ENCODE results near the gene CASK.

Gene CASK

DNA sequence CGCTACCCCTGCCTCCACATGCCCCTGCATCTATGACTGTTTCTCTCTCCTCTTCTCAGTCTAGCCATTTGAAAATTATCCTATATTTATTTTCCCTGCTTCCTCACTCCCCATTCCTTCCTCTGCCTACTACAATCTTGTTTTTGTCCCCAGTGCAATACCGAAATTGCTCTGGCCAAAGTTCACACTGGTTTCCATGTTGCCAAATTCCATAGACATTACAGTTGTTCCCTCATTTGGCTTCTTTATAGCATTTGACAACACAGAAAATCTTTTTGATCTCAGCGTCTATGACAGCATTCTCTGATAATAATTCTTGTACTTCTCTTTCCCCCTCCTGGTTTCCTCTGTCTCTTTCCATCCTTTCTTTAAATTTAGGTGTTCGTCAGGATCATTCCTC, 100.0 kb downstream of the CASK start:
- H3K9me3 Mint-ChIP-seq = peaks cover 10% of the 10 kb centered on the region
- no peaks in the 10 kb centered on the region for H3K27me3 Mint-ChIP-seq
- H3K27ac Mint-ChIP-seq = peak overlapping the region; percentile 30
- no peak overlapping the region for H3K4me3 Mint-ChIP-seq
- H3K36me3 Mint-ChIP-seq = peaks cover 29% of the 10 kb centered on the region
- no peak for ATAC-seq
- H3K4me1 Mint-ChIP-seq = no peaks in the 10 kb centered on the region

DNA sequence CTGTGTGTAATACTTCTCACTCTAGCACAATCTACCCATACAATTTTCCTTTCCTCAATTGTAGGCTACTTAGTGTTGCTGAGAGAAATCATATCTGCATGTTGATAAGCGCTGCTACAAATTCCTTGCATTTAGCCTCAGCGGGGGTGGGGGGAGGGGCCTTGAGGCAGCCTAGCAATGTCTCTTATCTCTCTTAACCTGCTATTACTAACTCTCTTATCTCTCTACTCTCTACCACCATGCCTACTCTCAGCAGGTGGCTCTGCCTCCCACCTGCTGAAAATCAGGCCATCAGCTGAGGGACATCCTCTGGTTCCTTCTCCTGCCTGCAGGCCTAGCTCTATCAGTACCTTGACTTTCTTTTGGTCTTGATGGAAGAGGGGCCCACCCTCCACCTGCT, 100.5 kb downstream of the CASK start:
- Mint-ChIP-seq H3K4me1 (no peaks in the 10 kb centered on the region), H3K36me3 (peaks cover 29% of the 10 kb centered on the region), H3K4me3 (no peak overlapping the region), H3K27me3 (no peaks in the 10 kb centered on the region), H3K27ac (peak overlapping the region; percentile 30), H3K9me3 (peaks cover 10% of the 10 kb centered on the region)
- ATAC-seq = no peak

DNA sequence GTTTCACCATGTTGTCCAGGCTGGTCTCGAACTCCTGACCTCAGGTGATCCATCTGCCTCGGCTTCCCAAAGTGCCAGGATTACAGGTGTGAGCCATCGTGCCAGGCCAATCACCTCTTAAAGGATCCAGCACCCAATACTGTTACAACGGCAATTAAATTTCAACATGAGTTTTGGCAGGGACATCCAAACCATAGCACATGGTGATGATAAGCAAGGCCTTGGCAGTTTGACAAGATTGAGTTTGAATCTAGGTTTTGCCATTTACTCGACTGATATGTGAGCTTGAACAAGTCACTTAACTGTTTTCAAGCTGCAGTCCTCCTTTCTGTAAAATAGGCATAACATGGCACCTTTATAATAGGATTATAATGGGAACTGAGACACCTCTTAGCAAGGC, 115.3 kb downstream of the CASK start:
- Mint-ChIP-seq H3K36me3 (peaks cover 13% of the 10 kb centered on the region), H3K27ac (no peak overlapping the region), H3K9me3 (peaks cover 2% of the 10 kb centered on the region), H3K27me3 (no peaks in the 10 kb centered on the region), H3K4me3 (no peak overlapping the region), H3K4me1 (peaks cover 13% of the 10 kb centered on the region)
- ATAC-seq = no peak

DNA sequence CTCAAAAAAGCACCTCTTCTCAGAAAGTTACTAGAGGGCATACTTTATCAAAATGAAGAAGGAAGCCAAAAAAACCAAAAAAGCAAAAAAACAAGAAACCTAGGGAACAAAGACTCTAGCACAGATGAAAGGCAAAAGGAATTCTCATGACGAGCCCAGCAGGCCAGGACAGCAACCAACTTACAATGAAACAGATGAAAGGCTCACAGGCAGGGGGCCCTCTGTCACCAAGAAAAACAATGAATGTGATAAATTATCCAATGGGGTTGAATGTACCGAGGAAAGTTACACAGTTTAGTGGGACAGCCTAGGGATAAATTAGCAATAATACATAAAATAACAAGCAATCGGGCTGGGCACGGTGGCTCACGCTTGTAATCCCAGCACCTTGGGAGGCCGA, 120.4 kb downstream of the CASK start:
- Mint-ChIP-seq H3K9me3 (peaks cover 2% of the 10 kb centered on the region), H3K4me1 (peaks cover 9% of the 10 kb centered on the region), H3K27ac (no peak overlapping the region), H3K27me3 (no peaks in the 10 kb centered on the region), H3K36me3 (peaks cover 25% of the 10 kb centered on the region), H3K4me3 (no peak overlapping the region)
- no peak for ATAC-seq

DNA sequence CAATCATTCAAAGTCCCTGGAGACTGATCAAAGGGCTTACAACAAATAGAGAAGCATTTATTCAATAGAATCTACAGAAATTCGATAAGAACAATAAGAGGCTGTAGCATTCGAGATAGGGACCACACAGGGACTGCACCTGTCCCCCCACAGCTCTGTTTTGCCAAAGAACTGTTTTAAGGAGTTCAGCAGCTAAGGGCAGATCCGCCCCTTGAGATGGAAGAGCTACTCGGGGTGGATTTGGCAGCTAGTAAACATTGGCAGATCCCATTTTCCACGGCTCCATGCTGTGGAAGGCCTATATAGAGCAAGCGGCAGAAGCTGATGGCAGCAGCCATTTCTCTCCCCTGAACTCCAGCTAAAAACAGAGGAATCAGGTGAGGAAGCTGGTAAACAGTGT, 123.7 kb downstream of the CASK start:
- Mint-ChIP-seq H3K4me1 (peaks cover 15% of the 10 kb centered on the region), H3K27me3 (no peaks in the 10 kb centered on the region), H3K9me3 (peaks cover 2% of the 10 kb centered on the region), H3K36me3 (peaks cover 25% of the 10 kb centered on the region), H3K4me3 (no peak overlapping the region), H3K27ac (peak overlapping the region; percentile 61)
- ATAC-seq = no peak

DNA sequence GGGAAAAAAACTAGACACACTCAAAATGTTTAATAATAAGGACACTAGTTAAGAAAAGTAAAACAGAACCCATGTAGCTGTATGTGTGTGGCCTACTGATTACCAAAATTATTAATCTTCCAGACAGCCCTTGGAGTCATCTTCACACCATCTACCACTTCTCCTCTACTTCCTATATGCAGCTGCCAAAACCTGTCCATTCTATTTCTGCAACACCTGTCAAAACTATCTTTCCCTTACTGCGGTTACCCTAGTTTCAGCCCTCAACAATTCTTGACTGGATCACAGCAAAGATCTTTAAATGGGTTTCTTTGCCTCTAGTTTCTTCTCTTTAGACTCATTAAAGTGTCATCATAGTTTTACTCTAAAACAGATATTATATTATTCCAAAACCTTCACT, 126.8 kb downstream of the CASK start:
- Mint-ChIP-seq H3K9me3 (peaks cover 2% of the 10 kb centered on the region), H3K27me3 (no peaks in the 10 kb centered on the region), H3K4me3 (no peak overlapping the region), H3K36me3 (peaks cover 11% of the 10 kb centered on the region), H3K4me1 (peaks cover 15% of the 10 kb centered on the region), H3K27ac (peak overlapping the region; percentile 72)
- ATAC-seq = no peak

DNA sequence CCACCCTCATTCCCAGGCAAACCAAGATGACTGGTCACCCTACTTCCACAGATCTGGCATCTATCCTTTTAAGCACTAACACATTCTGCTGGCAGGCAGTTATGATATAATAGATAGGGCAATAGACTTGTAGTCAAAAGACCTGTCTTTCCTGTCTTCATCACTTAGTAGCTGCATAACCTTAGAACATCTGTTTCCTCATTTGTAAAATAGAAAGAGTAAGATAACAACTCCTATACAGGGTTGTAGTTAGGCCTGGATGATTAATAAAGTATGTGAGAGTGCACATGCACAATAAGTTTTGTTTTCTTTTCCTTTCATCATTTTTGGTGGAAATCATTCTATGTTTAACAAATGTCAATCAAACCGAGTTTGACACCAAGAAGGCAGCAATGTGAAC, 127.3 kb downstream of the CASK start:
- no peaks in the 10 kb centered on the region for H3K9me3 Mint-ChIP-seq
- ATAC-seq = no peak
- no peaks in the 10 kb centered on the region for H3K27me3 Mint-ChIP-seq
- no peak overlapping the region for H3K4me3 Mint-ChIP-seq
- H3K36me3 Mint-ChIP-seq = peaks cover 5% of the 10 kb centered on the region
- no peak overlapping the region for H3K27ac Mint-ChIP-seq
- peaks cover 15% of the 10 kb centered on the region for H3K4me1 Mint-ChIP-seq

DNA sequence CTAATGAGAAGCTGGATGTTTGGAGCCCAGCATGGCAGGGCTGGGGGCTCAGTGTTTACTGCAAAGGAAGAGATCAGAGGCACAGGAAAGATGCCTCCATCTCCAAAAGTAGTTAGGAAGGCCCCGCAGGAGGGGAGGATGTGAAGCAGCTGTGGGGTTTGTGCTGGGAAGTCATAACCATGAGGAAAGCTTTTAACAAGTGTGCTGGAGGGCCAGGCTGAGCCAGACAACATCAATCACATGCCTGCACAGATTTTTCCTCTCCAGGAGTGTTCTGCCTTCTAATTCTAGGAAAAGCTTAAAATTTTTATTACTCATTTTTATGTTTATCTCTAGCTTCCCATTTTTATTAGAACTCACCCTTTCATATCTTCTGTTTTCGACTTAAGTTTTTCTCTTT, 134.0 kb downstream of the CASK start:
- Mint-ChIP-seq H3K9me3 (no peaks in the 10 kb centered on the region), H3K4me1 (no peaks in the 10 kb centered on the region), H3K4me3 (no peak overlapping the region), H3K36me3 (peaks cover 12% of the 10 kb centered on the region), H3K27ac (no peak overlapping the region), H3K27me3 (no peaks in the 10 kb centered on the region)
- ATAC-seq = no peak

DNA sequence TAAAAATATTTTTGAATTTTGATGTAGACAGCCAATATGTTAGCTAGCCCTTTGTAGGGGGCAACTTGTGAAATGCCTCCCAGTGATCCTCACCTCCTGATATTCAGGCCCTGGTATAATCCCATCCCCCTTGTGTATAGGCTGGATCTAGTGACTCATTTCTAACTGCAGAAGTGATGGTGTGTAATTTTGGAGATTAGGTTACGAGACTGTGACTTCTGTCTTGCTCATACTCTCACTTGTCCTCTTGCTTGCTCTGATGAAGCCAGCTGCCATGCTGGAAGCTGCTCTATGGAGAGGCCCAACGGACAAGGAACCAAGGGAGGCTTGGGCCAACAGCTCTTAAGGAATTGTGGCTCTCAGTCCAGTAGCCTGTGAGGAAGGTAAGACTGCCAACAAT, 137.7 kb downstream of the CASK start:
- no peak for ATAC-seq
- Mint-ChIP-seq H3K4me1 (peaks cover 4% of the 10 kb centered on the region), H3K4me3 (no peak overlapping the region), H3K27ac (no peak overlapping the region), H3K36me3 (peaks cover 16% of the 10 kb centered on the region), H3K9me3 (no peaks in the 10 kb centered on the region), H3K27me3 (no peaks in the 10 kb centered on the region)

DNA sequence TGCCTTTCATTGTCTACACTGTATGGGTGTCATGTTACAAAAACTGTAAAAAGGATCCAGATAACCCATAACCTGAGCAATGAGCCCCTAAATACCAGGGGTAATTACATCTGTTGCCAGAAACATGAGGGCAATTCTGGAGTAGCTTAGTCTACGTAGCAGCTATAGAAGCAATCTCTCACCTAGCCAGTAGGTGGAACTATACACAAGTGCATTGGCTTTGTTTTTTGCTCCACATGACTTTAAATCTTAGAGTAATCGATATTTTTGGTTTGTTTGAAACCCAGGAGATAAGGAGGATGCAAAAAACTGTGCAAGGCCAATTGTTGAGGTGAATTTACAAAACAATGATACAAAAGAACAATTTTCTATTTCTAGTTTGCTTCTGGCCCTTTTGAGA, 141.9 kb downstream of the CASK start:
- Mint-ChIP-seq H3K4me1 (peaks cover 4% of the 10 kb centered on the region), H3K27me3 (no peaks in the 10 kb centered on the region), H3K9me3 (no peaks in the 10 kb centered on the region), H3K36me3 (peaks cover 11% of the 10 kb centered on the region), H3K4me3 (no peak overlapping the region), H3K27ac (no peak overlapping the region)
- ATAC-seq = no peak

DNA sequence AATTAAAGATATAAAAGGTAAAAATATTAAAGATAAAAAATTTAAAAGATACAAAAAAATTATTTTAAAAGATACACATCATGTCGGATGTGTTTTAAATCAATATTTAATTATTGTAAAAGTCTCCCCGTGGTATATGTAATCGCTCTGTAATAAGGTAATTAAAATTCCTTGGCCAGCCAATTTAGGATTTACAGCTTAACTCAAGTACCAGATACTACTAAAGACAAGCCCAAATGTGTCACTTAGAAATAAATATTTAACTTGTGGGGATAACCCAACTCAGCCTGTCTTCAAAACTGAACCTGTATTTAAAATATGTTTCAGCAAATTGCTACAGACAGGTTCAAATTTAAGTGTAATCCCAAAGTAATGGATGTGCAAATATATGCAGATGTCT, 143.4 kb downstream of the CASK start:
- Mint-ChIP-seq H3K4me3 (no peak overlapping the region), H3K36me3 (peaks cover 5% of the 10 kb centered on the region), H3K27ac (no peak overlapping the region), H3K4me1 (peaks cover 4% of the 10 kb centered on the region), H3K27me3 (no peaks in the 10 kb centered on the region), H3K9me3 (no peaks in the 10 kb centered on the region)
- ATAC-seq = no peak

DNA sequence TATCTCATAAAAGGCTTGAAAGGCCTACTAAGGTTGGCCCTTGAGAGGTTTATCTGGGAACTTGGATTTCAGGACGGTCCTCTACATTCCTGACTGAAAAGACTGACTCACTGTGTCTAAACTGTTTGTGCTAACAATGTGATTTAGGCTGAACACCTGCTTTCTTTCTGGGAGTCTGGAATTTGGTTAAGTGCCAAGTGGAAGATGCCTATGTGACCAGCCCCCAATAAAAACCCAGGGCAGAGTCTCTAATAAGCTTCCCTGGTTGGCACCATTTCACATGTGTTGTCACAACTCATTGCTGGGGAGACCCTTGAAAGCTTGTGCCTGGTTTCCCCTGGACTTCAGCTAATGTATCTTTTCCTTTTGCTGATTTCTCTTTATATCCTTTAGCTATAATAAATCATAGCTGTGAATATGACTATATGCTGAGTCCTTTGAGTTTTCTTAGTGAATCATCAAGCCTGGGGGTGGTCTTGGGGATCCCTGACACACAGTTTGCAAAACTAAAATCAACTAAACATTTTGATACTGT, 144.3 kb downstream of the CASK start:
- Mint-ChIP-seq H3K27me3 (no peaks in the 10 kb centered on the region), H3K27ac (no peak overlapping the region), H3K4me3 (no peak overlapping the region), H3K4me1 (peaks cover 4% of the 10 kb centered on the region), H3K9me3 (no peaks in the 10 kb centered on the region), H3K36me3 (peaks cover 4% of the 10 kb centered on the region)
- no peak for ATAC-seq

DNA sequence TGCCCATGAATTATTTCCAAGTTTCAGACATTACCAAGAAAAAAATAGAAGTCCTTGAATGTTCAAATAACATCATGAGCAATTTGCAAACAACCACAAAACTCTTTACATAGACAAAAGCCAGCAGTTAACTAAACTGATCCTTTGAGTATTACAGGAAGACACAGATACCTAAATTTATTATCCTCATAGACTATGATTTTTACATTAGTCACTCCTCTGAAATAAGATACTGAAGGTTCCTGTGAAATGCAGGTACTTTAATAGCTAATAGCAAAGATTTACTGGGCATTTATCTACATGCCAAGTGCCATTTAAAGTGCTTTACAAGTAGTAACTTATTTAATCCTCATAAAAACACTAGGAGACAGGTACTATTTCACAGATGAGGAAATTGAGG, 161.7 kb downstream of the CASK start:
- H3K9me3 Mint-ChIP-seq = no peaks in the 10 kb centered on the region
- H3K4me1 Mint-ChIP-seq = no peaks in the 10 kb centered on the region
- peaks cover 7% of the 10 kb centered on the region for H3K36me3 Mint-ChIP-seq
- no peak for ATAC-seq
- H3K27ac Mint-ChIP-seq = no peak overlapping the region
- H3K4me3 Mint-ChIP-seq = no peak overlapping the region
- H3K27me3 Mint-ChIP-seq = no peaks in the 10 kb centered on the region

DNA sequence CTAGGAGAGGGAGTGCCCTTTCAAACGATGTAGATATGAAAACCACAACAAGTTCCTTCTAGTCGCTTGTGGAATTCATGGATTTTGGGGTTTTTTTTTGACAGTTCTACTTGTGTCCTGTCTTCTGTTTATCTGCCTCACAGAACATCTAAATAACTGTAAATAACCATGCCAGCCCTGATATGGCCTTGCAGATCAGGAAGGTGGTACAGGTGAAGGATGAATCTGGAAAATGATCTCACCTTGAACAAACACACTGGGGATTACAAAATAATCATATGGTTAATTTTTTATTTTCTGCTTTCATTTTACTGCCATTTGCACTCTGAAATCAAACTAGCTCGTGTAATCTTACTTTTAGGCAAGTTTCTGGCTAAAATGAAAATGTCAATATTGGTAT, 162.2 kb downstream of the CASK start:
- ATAC-seq = no peak
- H3K27ac Mint-ChIP-seq = no peak overlapping the region
- H3K9me3 Mint-ChIP-seq = no peaks in the 10 kb centered on the region
- peaks cover 7% of the 10 kb centered on the region for H3K36me3 Mint-ChIP-seq
- no peaks in the 10 kb centered on the region for H3K4me1 Mint-ChIP-seq
- no peaks in the 10 kb centered on the region for H3K27me3 Mint-ChIP-seq
- no peak overlapping the region for H3K4me3 Mint-ChIP-seq

DNA sequence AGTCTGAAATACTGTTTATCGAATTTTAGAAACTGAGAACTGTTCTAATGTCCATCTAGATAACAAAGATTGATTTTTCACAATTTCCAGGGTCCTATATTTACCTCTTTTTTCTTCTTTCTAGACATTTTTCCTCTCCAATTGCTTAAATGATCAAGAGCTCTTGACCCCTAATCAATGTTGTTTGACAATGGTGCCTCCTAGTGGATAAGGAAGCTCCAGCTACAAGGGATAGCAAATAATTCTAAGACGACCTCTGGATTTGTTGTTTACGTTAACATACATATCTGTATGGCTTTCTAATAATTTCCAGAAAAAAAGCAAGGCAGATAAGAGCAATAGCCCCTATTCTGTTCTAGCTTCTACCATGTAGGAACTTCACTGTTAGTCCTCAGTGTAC, 163.5 kb downstream of the CASK start:
- H3K27ac Mint-ChIP-seq = no peak overlapping the region
- no peaks in the 10 kb centered on the region for H3K9me3 Mint-ChIP-seq
- H3K4me1 Mint-ChIP-seq = no peaks in the 10 kb centered on the region
- H3K27me3 Mint-ChIP-seq = no peaks in the 10 kb centered on the region
- no peak overlapping the region for H3K4me3 Mint-ChIP-seq
- H3K36me3 Mint-ChIP-seq = peaks cover 7% of the 10 kb centered on the region
- ATAC-seq = no peak

DNA sequence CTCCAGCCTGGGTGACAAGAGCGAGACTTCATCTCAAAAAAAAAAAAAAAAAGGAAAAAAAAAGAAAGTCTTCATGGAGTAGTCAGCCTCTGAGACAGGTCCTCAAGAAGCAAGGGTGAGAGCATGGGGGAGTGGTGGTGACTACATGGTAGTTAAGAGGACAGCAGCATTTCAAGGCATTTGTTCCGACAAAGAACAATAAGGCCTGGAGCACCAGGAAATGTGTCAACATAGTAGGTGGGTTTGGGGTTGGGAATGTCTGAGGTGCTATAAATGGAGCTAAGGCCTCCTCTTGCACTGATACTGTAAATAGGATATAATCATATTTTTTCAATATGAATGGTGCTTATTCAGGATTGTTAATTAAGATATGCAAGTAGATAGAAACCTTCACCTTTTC, 165.0 kb downstream of the CASK start:
- Mint-ChIP-seq H3K9me3 (no peaks in the 10 kb centered on the region), H3K36me3 (no peaks in the 10 kb centered on the region), H3K4me1 (no peaks in the 10 kb centered on the region), H3K27me3 (no peaks in the 10 kb centered on the region), H3K27ac (no peak overlapping the region), H3K4me3 (no peak overlapping the region)
- no peak for ATAC-seq

DNA sequence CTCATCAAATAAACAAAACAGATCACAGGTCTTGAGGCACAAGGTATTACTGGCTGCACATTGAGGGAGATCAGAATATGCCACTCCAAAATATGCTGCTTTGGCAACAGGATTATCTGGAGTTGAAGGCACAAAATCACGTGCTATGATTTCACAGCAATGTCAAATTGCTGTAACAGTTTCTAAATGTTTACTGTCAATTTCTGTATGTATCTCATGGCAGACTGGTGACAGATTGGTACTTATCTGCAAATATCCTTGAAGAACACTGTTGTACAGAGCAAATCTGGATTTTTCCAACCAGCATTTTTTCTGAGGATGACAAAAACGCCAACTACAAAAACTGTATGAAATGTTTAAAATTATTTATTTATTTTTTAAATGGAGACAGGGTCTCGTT, 172.6 kb downstream of the CASK start:
- Mint-ChIP-seq H3K4me3 (no peak overlapping the region), H3K9me3 (no peaks in the 10 kb centered on the region), H3K27me3 (no peaks in the 10 kb centered on the region), H3K27ac (no peak overlapping the region), H3K36me3 (no peaks in the 10 kb centered on the region), H3K4me1 (no peaks in the 10 kb centered on the region)
- no peak for ATAC-seq

Data from stimulated activated memory B cell treated with anti-CD40 and anti-IgM and Interleukin-4, amounts not matched to agents 10 μg/mL and 1 μg/mL and 100 μg/mL, for 72 hours (primary cell).